ENCODE measurements around the gene NUP50. TPM values are rescaled to one million over a fixed set of nuclear protein-coding genes. Genes with fewer than 3 reads are reported as not detected.

The NUP50 gene
- total and polyA plus RNA-seq, 2 of the 13 experiments (the other 11 are each of a cell fraction or from before 2014, with no cell fraction given): 14.2 to 52.4 TPM

DNA sequence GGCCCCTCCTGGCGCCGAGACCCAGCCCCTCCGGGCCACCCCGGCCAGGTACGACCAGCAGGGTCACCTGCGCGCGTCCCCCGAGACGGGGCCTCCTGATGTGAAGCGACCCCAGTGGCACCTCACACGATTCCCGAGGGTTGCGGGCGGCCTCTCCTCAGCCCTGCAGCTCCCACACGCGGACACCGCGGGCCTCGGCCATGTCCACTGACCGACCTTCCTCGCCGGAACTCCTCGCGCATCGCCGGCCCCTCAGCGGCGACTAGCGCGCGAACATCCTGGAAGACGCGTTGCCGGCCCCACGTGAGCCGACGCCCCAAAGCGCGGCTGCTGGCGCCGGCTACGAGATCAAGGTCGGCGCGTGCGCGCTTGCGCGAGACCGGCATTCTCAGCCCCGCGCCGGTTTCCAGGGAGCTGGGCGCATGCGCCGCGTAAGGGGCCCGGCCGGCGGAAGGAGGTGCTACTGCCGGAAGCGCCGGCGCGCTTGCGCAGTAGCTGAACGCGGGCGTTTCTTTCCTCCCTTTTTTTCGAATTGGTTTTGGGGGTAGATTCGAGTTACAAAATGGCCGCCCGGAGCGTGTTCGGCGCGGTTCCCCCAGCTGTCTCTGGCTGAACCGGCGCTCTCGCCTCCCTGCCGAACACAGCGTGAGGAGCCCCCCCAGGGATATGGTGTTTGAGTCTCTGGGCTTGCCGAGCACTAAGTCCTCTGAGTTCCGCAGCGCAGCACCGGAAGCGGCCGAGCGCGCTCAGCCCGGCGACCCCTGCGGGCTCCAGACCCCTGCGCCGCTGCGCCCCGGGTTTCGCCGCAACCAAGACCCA, at the start of gene NUP50 (continued):
- TF ChIP-seq, protein P1, sequence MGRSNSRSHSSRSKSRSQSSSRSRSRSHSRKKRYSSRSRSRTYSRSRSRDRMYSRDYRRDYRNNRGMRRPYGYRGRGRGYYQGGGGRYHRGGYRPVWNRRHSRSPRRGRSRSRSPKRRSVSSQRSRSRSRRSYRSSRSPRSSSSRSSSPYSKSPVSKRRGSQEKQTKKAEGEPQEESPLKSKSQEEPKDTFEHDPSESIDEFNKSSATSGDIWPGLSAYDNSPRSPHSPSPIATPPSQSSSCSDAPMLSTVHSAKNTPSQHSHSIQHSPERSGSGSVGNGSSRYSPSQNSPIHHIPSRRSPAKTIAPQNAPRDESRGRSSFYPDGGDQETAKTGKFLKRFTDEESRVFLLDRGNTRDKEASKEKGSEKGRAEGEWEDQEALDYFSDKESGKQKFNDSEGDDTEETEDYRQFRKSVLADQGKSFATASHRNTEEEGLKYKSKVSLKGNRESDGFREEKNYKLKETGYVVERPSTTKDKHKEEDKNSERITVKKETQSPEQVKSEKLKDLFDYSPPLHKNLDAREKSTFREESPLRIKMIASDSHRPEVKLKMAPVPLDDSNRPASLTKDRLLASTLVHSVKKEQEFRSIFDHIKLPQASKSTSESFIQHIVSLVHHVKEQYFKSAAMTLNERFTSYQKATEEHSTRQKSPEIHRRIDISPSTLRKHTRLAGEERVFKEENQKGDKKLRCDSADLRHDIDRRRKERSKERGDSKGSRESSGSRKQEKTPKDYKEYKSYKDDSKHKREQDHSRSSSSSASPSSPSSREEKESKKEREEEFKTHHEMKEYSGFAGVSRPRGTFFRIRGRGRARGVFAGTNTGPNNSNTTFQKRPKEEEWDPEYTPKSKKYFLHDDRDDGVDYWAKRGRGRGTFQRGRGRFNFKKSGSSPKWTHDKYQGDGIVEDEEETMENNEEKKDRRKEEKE (IDR thresholded peaks at IDR 0.05): no peak
- TF ChIP-seq ASH2L (IDR thresholded peaks at IDR 0.05; ENCODE audit: insufficient read length, low read depth, low read length) (peak; percentile 71), MEIS2 (CRISPR knock-in tag; IDR thresholded peaks at IDR 0.05) (peak; percentile 74; the same call in 1 of the 2 replicates), CBX1 (IDR thresholded peaks at IDR 0.05; ENCODE audit: low read depth) (peak; percentile 16), ZBTB7A (CRISPR knock-in tag; IDR thresholded peaks at IDR 0.05) (peak; percentile 71), SRF (IDR thresholded peaks at IDR 0.05; ENCODE audit: low read depth, low read length) (no peak), ZNF296 (CRISPR knock-in tag; conservative IDR thresholded peaks at IDR 0.05) (0 out of 2 replicates have a peak, but pooled peaks have one; percentile 56)
- TF ChIP-seq, protein P2, sequence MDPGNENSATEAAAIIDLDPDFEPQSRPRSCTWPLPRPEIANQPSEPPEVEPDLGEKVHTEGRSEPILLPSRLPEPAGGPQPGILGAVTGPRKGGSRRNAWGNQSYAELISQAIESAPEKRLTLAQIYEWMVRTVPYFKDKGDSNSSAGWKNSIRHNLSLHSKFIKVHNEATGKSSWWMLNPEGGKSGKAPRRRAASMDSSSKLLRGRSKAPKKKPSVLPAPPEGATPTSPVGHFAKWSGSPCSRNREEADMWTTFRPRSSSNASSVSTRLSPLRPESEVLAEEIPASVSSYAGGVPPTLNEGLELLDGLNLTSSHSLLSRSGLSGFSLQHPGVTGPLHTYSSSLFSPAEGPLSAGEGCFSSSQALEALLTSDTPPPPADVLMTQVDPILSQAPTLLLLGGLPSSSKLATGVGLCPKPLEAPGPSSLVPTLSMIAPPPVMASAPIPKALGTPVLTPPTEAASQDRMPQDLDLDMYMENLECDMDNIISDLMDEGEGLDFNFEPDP (CRISPR knock-in tag; conservative IDR thresholded peaks at IDR 0.05): no peak
- TF ChIP-seq, protein P3, sequence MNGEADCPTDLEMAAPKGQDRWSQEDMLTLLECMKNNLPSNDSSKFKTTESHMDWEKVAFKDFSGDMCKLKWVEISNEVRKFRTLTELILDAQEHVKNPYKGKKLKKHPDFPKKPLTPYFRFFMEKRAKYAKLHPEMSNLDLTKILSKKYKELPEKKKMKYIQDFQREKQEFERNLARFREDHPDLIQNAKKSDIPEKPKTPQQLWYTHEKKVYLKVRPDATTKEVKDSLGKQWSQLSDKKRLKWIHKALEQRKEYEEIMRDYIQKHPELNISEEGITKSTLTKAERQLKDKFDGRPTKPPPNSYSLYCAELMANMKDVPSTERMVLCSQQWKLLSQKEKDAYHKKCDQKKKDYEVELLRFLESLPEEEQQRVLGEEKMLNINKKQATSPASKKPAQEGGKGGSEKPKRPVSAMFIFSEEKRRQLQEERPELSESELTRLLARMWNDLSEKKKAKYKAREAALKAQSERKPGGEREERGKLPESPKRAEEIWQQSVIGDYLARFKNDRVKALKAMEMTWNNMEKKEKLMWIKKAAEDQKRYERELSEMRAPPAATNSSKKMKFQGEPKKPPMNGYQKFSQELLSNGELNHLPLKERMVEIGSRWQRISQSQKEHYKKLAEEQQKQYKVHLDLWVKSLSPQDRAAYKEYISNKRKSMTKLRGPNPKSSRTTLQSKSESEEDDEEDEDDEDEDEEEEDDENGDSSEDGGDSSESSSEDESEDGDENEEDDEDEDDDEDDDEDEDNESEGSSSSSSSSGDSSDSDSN (CRISPR knock-in tag; IDR thresholded peaks at IDR 0.05): peak; percentile 89
- TF ChIP-seq, protein P4, sequence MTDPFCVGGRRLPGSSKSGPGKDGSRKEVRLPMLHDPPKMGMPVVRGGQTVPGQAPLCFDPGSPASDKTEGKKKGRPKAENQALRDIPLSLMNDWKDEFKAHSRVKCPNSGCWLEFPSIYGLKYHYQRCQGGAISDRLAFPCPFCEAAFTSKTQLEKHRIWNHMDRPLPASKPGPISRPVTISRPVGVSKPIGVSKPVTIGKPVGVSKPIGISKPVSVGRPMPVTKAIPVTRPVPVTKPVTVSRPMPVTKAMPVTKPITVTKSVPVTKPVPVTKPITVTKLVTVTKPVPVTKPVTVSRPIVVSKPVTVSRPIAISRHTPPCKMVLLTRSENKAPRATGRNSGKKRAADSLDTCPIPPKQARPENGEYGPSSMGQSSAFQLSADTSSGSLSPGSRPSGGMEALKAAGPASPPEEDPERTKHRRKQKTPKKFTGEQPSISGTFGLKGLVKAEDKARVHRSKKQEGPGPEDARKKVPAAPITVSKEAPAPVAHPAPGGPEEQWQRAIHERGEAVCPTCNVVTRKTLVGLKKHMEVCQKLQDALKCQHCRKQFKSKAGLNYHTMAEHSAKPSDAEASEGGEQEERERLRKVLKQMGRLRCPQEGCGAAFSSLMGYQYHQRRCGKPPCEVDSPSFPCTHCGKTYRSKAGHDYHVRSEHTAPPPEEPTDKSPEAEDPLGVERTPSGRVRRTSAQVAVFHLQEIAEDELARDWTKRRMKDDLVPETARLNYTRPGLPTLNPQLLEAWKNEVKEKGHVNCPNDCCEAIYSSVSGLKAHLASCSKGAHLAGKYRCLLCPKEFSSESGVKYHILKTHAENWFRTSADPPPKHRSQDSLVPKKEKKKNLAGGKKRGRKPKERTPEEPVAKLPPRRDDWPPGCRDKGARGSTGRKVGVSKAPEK (CRISPR knock-in tag; IDR thresholded peaks at IDR 0.05; ENCODE audit: borderline replicate concordance): 0 out of 2 replicates have a peak, but pooled peaks have one; percentile 29
- TF ChIP-seq, protein P5, sequence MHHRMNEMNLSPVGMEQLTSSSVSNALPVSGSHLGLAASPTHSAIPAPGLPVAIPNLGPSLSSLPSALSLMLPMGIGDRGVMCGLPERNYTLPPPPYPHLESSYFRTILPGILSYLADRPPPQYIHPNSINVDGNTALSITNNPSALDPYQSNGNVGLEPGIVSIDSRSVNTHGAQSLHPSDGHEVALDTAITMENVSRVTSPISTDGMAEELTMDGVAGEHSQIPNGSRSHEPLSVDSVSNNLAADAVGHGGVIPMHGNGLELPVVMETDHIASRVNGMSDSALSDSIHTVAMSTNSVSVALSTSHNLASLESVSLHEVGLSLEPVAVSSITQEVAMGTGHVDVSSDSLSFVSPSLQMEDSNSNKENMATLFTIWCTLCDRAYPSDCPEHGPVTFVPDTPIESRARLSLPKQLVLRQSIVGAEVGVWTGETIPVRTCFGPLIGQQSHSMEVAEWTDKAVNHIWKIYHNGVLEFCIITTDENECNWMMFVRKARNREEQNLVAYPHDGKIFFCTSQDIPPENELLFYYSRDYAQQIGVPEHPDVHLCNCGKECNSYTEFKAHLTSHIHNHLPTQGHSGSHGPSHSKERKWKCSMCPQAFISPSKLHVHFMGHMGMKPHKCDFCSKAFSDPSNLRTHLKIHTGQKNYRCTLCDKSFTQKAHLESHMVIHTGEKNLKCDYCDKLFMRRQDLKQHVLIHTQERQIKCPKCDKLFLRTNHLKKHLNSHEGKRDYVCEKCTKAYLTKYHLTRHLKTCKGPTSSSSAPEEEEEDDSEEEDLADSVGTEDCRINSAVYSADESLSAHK (CRISPR knock-in tag; IDR thresholded peaks at IDR 0.05; ENCODE audit: borderline replicate concordance): no peak
- TF ChIP-seq, protein P6, sequence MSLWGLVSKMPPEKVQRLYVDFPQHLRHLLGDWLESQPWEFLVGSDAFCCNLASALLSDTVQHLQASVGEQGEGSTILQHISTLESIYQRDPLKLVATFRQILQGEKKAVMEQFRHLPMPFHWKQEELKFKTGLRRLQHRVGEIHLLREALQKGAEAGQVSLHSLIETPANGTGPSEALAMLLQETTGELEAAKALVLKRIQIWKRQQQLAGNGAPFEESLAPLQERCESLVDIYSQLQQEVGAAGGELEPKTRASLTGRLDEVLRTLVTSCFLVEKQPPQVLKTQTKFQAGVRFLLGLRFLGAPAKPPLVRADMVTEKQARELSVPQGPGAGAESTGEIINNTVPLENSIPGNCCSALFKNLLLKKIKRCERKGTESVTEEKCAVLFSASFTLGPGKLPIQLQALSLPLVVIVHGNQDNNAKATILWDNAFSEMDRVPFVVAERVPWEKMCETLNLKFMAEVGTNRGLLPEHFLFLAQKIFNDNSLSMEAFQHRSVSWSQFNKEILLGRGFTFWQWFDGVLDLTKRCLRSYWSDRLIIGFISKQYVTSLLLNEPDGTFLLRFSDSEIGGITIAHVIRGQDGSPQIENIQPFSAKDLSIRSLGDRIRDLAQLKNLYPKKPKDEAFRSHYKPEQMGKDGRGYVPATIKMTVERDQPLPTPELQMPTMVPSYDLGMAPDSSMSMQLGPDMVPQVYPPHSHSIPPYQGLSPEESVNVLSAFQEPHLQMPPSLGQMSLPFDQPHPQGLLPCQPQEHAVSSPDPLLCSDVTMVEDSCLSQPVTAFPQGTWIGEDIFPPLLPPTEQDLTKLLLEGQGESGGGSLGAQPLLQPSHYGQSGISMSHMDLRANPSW (CRISPR knock-in tag; IDR thresholded peaks at IDR 0.05; ENCODE audit: borderline replicate concordance): no peak
